ENCODE results near the gene MMP15. TPM values are rescaled to one million over a fixed set of nuclear protein-coding genes. Genes with fewer than 3 reads are reported as not detected.

The MMP15 gene
- total RNA-seq, 1 donor from 2014 or later = 69.9 TPM

DNA sequence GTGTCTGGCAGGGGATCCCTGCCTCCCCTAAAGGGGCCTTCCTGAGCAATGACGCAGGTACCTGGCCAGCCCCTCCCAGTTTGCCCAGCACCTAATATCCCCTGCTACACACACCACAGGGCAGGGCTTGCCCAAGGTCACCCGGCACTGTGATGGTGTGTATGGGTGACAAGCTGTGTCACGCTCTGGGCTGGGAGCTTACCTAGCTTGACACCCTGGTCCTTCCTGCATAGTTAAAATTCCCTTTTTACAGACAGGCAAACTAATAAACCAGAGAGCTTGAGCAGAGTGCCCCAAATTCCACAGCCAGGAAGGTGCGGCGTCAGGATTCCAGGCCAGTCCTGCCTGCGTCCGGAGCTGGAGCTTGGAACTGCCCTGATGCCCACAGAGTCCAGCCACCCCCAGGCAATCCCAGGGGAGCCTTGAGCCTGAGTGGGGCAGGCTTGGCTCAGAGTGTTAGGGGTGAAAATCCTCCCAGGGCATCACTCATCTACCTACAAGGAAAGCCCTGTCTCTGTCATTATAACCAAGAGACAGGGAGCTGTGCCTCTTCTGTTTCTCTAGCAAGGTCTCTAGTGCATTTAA is 18.1 kb downstream of the MMP15 start:
- H3K36me3 Mint-ChIP-seq (ENCODE audit: unreplicated experiment) = peaks cover 4% of the 10 kb centered on the region
- no peak for TF ChIP-seq CTCF (IDR thresholded peaks at IDR 0.05; ENCODE audit: partially characterized antibody, unreplicated experiment)
- DNase-seq = no peak
- peaks cover 7% of the 10 kb centered on the region for H3K27me3 Mint-ChIP-seq (ENCODE audit: unreplicated experiment)
- peaks cover 9% of the 10 kb centered on the region for H3K9me3 Mint-ChIP-seq (ENCODE audit: unreplicated experiment)
- H3K27ac Mint-ChIP-seq (ENCODE audit: unreplicated experiment) = no peak overlapping the region
- no peak overlapping the region for H3K4me3 Mint-ChIP-seq (ENCODE audit: unreplicated experiment)
- H3K4me1 Mint-ChIP-seq (ENCODE audit: low read depth, unreplicated experiment) = no peaks in the 10 kb centered on the region

DNA sequence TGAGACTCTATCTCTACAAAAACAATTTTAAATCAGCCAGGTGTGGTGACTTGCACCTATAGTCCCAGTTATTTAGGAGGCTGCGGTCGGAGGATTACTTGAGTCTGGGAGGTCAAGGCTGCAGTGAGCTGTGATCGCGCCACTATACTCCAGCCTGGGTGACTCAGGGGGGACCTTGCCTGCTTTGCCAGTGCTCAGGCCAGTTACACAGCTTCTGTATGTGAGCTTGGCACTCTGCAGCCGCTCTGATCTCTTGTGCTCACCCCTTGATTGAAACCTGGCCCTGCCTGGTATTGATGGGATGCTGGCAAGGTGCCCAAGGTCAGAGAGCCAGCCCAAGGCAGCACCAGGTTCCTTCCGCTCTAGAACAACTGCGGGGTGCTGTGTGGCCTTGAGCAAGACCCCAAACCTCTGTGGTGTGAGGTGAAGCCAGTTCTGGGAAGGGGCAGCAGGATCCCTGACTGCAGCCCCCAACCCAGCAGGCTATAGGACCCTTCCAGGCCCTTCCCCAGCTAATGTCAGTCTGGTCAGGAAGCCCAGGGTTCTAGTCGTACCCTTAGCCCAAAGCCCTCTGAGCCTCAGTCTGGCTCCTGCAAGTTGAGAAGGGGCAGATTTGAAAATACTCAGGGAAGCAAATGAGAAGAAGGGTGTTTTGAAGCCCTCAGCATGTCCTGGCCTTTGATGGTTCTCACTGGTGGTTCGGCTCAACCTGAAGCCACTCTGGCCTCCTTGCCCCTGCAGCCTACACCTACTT is 18.9 kb downstream of the MMP15 start:
- H3K9me3 Mint-ChIP-seq (ENCODE audit: unreplicated experiment) = peaks cover 5% of the 10 kb centered on the region
- no peak overlapping the region for H3K4me3 Mint-ChIP-seq (ENCODE audit: unreplicated experiment)
- DNase-seq = no peak
- H3K36me3 Mint-ChIP-seq (ENCODE audit: unreplicated experiment) = no peaks in the 10 kb centered on the region
- peaks cover 6% of the 10 kb centered on the region for H3K27me3 Mint-ChIP-seq (ENCODE audit: unreplicated experiment)
- TF ChIP-seq CTCF (IDR thresholded peaks at IDR 0.05; ENCODE audit: partially characterized antibody, unreplicated experiment) = no peak
- H3K27ac Mint-ChIP-seq (ENCODE audit: unreplicated experiment) = no peak overlapping the region
- H3K4me1 Mint-ChIP-seq (ENCODE audit: low read depth, unreplicated experiment) = no peaks in the 10 kb centered on the region

DNA sequence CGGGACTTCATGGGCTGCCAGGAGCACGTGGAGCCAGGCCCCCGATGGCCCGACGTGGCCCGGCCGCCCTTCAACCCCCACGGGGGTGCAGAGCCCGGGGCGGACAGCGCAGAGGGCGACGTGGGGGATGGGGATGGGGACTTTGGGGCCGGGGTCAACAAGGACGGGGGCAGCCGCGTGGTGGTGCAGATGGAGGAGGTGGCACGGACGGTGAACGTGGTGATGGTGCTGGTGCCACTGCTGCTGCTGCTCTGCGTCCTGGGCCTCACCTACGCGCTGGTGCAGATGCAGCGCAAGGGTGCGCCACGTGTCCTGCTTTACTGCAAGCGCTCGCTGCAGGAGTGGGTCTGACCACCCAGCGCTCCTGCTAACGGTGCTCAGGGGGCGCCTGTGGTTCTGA is 19.5 kb downstream of the MMP15 start:
- H3K27me3 Mint-ChIP-seq (ENCODE audit: unreplicated experiment) = peaks cover 7% of the 10 kb centered on the region
- H3K27ac Mint-ChIP-seq (ENCODE audit: unreplicated experiment) = no peak overlapping the region
- H3K36me3 Mint-ChIP-seq (ENCODE audit: unreplicated experiment) = no peaks in the 10 kb centered on the region
- no peak overlapping the region for H3K4me3 Mint-ChIP-seq (ENCODE audit: unreplicated experiment)
- DNase-seq = no peak
- H3K4me1 Mint-ChIP-seq (ENCODE audit: low read depth, unreplicated experiment) = no peaks in the 10 kb centered on the region
- peaks cover 3% of the 10 kb centered on the region for H3K9me3 Mint-ChIP-seq (ENCODE audit: unreplicated experiment)
- no peak for TF ChIP-seq CTCF (IDR thresholded peaks at IDR 0.05; ENCODE audit: partially characterized antibody, unreplicated experiment)

DNA sequence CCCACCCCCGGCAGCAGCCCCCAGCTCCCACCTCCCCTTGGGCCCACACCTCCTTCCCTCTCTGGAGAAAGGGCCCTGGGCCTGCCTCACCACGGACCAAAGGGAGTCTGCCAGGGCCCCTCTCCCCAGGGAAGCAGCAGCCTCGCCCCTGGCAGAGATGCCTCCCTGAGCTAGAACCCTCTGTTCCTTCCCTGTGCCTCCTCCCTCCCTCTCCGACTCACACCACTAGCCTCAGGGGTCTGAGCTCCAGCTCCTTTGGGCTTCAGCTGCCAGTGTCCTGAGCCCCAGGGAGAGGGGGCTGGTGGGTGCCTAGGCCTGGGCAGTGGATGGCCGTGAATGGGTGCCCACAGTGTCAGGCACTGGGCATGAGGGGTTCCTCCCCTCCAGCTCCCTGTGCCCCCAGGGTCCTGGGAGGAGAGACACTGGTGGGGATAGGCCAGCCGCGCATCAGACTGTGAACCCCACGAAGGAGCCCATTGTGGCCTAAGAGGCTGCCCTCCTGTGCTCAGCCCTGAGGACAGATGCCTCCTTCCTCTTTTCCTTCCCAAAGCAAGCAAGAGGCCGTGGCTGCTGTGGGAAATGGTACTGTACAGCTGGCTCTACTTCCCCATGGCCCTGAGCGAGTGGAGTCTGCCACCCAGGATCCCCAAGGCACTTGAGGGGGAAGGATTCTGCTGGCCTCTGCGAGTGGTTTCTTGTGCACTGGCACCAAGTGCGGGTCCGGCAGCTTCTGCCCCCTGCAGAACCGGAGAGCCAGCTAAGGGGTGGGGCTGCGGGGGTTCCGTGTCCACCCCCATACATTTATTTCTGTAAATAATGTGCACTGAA is 20.7 kb downstream of the MMP15 start:
- TF ChIP-seq CTCF (IDR thresholded peaks at IDR 0.05; ENCODE audit: partially characterized antibody, unreplicated experiment) = no peak
- H3K27me3 Mint-ChIP-seq (ENCODE audit: unreplicated experiment) = peaks cover 5% of the 10 kb centered on the region
- H3K36me3 Mint-ChIP-seq (ENCODE audit: unreplicated experiment) = no peaks in the 10 kb centered on the region
- H3K4me3 Mint-ChIP-seq (ENCODE audit: unreplicated experiment) = no peak overlapping the region
- DNase-seq = no peak
- no peak overlapping the region for H3K27ac Mint-ChIP-seq (ENCODE audit: unreplicated experiment)
- peaks cover 3% of the 10 kb centered on the region for H3K9me3 Mint-ChIP-seq (ENCODE audit: unreplicated experiment)
- H3K4me1 Mint-ChIP-seq (ENCODE audit: low read depth, unreplicated experiment) = no peaks in the 10 kb centered on the region

Measured in glutamatergic neuron (in vitro differentiated cells).